Esophagus muscularis mucosa (tissue), 4 donors: ENCODE results near the gene SDK2. TPM values are rescaled to one million over a fixed set of nuclear protein-coding genes. Genes with fewer than 3 reads are reported as not detected.
A peak's percentile ranks its signal among the peaks of the same experiment; 100 is the strongest.

Experiments used
- DNase-seq: peaks from one replicate; pipeline ENCODE4 v3.0.0-alpha.2; 2017; ENCODE audit errors: extremely low spot score
- H3K27ac ChIP-seq, 4 donors: fragments of 200-600 bp; sonication (generic); replicated peaks in 1 of 4; 1 replicate in 3 of 4; 2 replicates in 1 of 4; pipeline ENCODE4 v1.5.1; 2016 to 2019; ENCODE audit warnings: mild to moderate bottlenecking in 1 of 4
- H3K27me3 ChIP-seq, 4 donors: fragments of 200-600 bp; sonication (generic); one replicate each; pipeline versions ENCODE4 v1.5.1 to v1.6.0; 2016 to 2019
- H3K36me3 ChIP-seq, 4 donors: fragments of 200-600 bp; sonication (generic); one replicate each; pipeline ENCODE4 v1.5.1; 2016 to 2019
- H3K4me1 ChIP-seq, 4 donors: fragments of 200-600 bp; sonication (generic); one replicate each; pipeline ENCODE4 v1.5.1; 2016 to 2019
- H3K4me3 ChIP-seq, 4 donors: fragments of 200-600 bp; sonication (generic); 1 replicate in 2 of 4; 2 replicates in 2 of 4; pipeline ENCODE4 v1.5.1; 2016 to 2019; ENCODE audit warnings: mild to moderate bottlenecking in 4 of 4, moderate library complexity in 1 of 4
- H3K9me3 ChIP-seq, 4 donors: fragments of 200-600 bp; sonication (generic); 1 replicate in 3 of 4; 2 replicates in 1 of 4; pipeline ENCODE4 v1.5.1; 2016 to 2019
- CTCF ChIP-seq, 3 experiments: fragments of 200-600 bp in 2 of 3; fragments of 450-650 bp in 1 of 3; sonication (generic) in 2 of 3; IDR thresholded peaks; one replicate each; pipeline ENCODE4 v1.5.1; 2017 to 2019; ENCODE audit warnings: antibody characterized with exemption in 3 of 3, mild to moderate bottlenecking in 2 of 3, moderate library complexity in 1 of 3
- EP300 ChIP-seq: sonication (generic); formaldehyde crosslinking; IDR thresholded peaks from one replicate; pipeline ENCODE4 v1.6.1; 2017; ENCODE audit warnings: antibody characterized with exemption
- POLR2A ChIP-seq: fragments of 450-650 bp; IDR thresholded peaks from one replicate; pipeline ENCODE4 v1.6.1; 2017; ENCODE audit warnings: antibody characterized with exemption, moderate library complexity, mild to moderate bottlenecking, low read depth
- POLR2AphosphoS5 ChIP-seq, 2 donors: sonication (generic); formaldehyde crosslinking; IDR thresholded peaks; one replicate each; pipeline ENCODE4 v1.6.1; 2017; ENCODE audit warnings: antibody characterized with exemption in 2 of 2
- WGBS: methylation state at CpG from one replicate; pipeline ENCODE4 v1.1.5; 2018; 5-methylcytosine and 5-hydroxymethylcytosine counted together
- intact Hi-C: fragments of 100-400 bp; cut with DNase I; formaldehyde crosslinking; loops from one replicate; pipeline ENCODE4 v1.15.1; 2023
- total RNA-seq, 4 donors: library from RNA; depleted of rRNA; stranded (reverse); fragments of >200 nt; gene quantifications; one replicate each; pipeline versions ENCODE4 v1.1.0 to v1.2.1, GENCODE V29; 2016

SDK2 gene
- total RNA-seq, 4 donors from 2014 or later: 0.42 to 2.0 (median 1.2) TPM

DNA sequence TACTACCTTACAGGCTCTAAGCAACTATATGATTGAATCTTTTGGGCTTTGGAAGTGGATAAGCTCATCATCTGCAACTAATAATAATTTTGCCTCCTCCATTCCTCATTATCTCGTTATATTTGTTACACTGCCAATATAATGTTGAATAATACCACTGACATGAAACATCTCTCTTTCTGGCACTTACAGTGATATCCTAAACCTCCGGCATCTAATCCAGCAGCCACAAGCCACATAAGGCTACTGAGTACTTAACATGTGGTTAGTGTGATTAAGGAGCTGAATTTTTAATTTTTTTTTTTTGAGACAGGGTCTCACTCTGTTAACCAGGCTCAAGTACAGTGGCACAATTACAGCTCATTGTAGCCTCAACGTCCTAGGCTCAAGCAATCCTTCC, 342.1 kb downstream of the SDK2 start:
- Histone ChIP-seq H3K27me3 (no peaks in the 10 kb centered on the region), H3K27ac (peak overlapping the region in 3 of 4 donors; percentile 4 to 93 (median 6)), H3K4me3 (no peak overlapping the region), H3K36me3 (peaks cover 0 to 6% (median 2%) of the 10 kb centered on the region in 4 donors), H3K9me3 (no peaks in the 10 kb centered on the region), H3K4me1 (peaks cover 84 to 93% (median 93%) of the 10 kb centered on the region in 4 donors)
- DNase-seq: no peak
- WGBS: 43% methylated on average over 3 of the region's 3 CpGs
- intact Hi-C loops: no loop called here
- no peak for TF ChIP-seq POLR2A
- TF ChIP-seq EP300: no peak
- no peak for TF ChIP-seq POLR2AphosphoS5 (IDR thresholded peaks at IDR 0.05)
- TF ChIP-seq CTCF (IDR thresholded peaks at IDR 0.05): no peak

DNA sequence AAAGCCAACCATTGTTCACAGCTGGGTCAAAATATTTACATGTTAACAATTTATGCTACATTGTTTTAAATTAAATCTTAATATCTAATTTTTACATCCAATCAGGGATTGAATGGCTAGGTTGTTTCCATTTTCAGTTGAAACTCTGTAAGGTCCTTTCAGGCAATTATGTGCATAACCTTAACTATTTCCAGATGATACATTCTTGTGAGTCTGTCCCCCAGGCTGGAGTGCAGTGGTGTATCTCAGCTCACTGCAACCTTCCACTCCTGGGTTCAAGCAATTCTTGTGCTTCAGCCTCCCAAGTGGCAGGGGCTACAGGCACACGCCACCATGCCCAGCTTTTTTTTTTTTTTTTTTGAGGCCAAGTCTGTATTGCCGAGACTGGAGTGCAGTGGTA, 342.9 kb downstream of the SDK2 start:
- intact Hi-C loops: no loop called here
- H3K4me3 ChIP-seq: no peak overlapping the region
- H3K36me3 ChIP-seq: no peaks in the 10 kb centered on the region
- TF ChIP-seq POLR2AphosphoS5 (IDR thresholded peaks at IDR 0.05) (no peak), POLR2A (no peak), CTCF (IDR thresholded peaks at IDR 0.05) (no peak), EP300 (no peak)
- DNase-seq: no peak
- peak overlapping the region; percentile 6 to 93 (median 36) for H3K27ac ChIP-seq
- H3K4me1 ChIP-seq: peaks cover 76 to 87% (median 85%) of the 10 kb centered on the region in 4 donors
- WGBS: 95% methylated on average over 2 of the region's 2 CpGs
- no peaks in the 10 kb centered on the region for H3K9me3 ChIP-seq
- H3K27me3 ChIP-seq: no peaks in the 10 kb centered on the region

GRCh38 chr17:73300392-73300791, 343.9 kb downstream of the SDK2 start:
- TF ChIP-seq POLR2A (no peak), POLR2AphosphoS5 (IDR thresholded peaks at IDR 0.05) (no peak), EP300 (no peak), CTCF (IDR thresholded peaks at IDR 0.05) (no peak)
- intact Hi-C loops: no loop called here
- Histone ChIP-seq H3K4me1 (peaks cover 69 to 87% (median 79%) of the 10 kb centered on the region in 4 donors), H3K36me3 (no peaks in the 10 kb centered on the region), H3K9me3 (no peaks in the 10 kb centered on the region), H3K4me3 (no peak overlapping the region), H3K27me3 (no peaks in the 10 kb centered on the region), H3K27ac (peak overlapping the region in 3 of 4 donors; percentile 10 to 61 (median 60))
- 81% methylated on average over 3 of the region's 3 CpGs for WGBS
- no peak for DNase-seq

- WGBS: 59% methylated on average over 14 of the region's 15 CpGs
- TF ChIP-seq EP300 (no peak), CTCF (IDR thresholded peaks at IDR 0.05) (no peak), POLR2A (no peak), POLR2AphosphoS5 (IDR thresholded peaks at IDR 0.05) (no peak)
- no peaks in the 10 kb centered on the region for H3K9me3 ChIP-seq
- no peaks in the 10 kb centered on the region for H3K36me3 ChIP-seq
- DNase-seq: no peak
- peak overlapping the region in 3 of 4 donors; percentile 0 to 60 (median 55) for H3K27ac ChIP-seq
- H3K4me3 ChIP-seq: no peak overlapping the region
- no peaks in the 10 kb centered on the region for H3K27me3 ChIP-seq
- intact Hi-C loops: no loop called here
- peaks cover 69 to 87% (median 80%) of the 10 kb centered on the region in 4 donors for H3K4me1 ChIP-seq
Measured at GRCh38 chr17:73297934-73298861, 346.0 kb downstream of the SDK2 start.
